Peyer's patch (tissue), 4 donors: Measurements from ENCODE around the gene TNIK.

Experiments
- CTCF ChIP-seq, 6 experiments: fragments of 450-650 bp in 4 of 6; fragments of 200-600 bp in 2 of 6; sonication (generic) in 1 of 6; IDR thresholded peaks; one replicate each; pipeline ENCODE4 v1.5.1; 2017 to 2019; ENCODE audit warnings: antibody characterized with exemption in 6 of 6, mild to moderate bottlenecking in 3 of 6, moderate library complexity in 1 of 6
- POLR2A ChIP-seq, 2 donors: fragments of 450-650 bp; IDR thresholded peaks; one replicate each; pipeline ENCODE4 v1.5.1; 2017; ENCODE audit warnings: antibody characterized with exemption in 2 of 2, mild to moderate bottlenecking in 2 of 2, moderate library complexity in 2 of 2

DNA sequence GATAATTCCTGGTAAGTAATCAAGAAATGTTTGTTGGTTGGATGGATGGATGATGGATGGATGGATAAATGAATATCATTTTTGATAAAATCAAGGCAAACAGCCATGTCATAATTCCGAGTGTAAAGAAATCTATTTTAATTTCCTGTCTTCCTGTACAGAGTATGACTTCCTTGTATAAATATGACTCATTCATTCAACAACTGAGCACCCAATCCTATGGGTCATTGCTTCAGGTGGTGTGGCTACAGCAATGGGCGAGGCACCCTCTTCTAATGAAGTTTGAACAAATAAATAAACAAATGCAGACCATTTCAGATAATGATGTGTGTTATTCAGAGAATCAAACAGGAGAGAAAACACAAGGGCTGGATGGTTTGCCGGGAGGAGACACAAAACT is 198.7 kb downstream of the TNIK start:
- TF ChIP-seq CTCF (IDR thresholded peaks at IDR 0.05) (no peak), POLR2A (IDR thresholded peaks at IDR 0.05) (no peak)
